Keratinocyte (primary cell): ENCODE measurements around the gene SCGB1D1. TPM values are rescaled to one million over a fixed set of nuclear protein-coding genes. Genes with fewer than 3 reads are reported as not detected.

ENCODE experiments used
- DNase-seq: peaks from one replicate; pipeline ENCODE4 v3.0.0-alpha.2; 2011; ENCODE audit warnings: low read depth, missing footprints, low spot score
- FAIRE-seq: peaks from 2 replicates; lab custom pipeline; 2011; peaks lifted over from hg19 to GRCh38; lab: Jason Lieb, UNC
- H2AFZ ChIP-seq: 2 replicates; pipeline ENCODE4 v1.6.0; 2012; ENCODE audit warnings: low read length, control low read depth, inconsistent platforms; ENCODE audit not compliant: control insufficient read depth
- H3K27ac ChIP-seq: 2 replicates; pipeline ENCODE4 v1.5.1; 2011; ENCODE audit warnings: low read length; ENCODE audit not compliant: control insufficient read depth, insufficient read depth
- H3K27me3 ChIP-seq: 3 replicates; pipeline ENCODE4 v1.6.0; 2011; ENCODE audit warnings: low read length; ENCODE audit not compliant: control insufficient read depth, insufficient read depth; ENCODE audit errors: extremely low read depth
- H3K36me3 ChIP-seq, 2 experiments: 2 replicates in 1 of 2; 3 replicates in 1 of 2; pipeline ENCODE4 v1.5.1; 2011; ENCODE audit warnings: low read length in 2 of 2, mild to moderate bottlenecking in 1 of 2; ENCODE audit not compliant: control insufficient read depth in 2 of 2, insufficient read depth in 2 of 2; ENCODE audit errors: extremely low read depth in 1 of 2
- H3K4me1 ChIP-seq: 3 replicates; pipeline ENCODE4 v1.5.1; 2011; ENCODE audit warnings: low read length; ENCODE audit not compliant: control insufficient read depth, insufficient read depth; ENCODE audit errors: extremely low read depth
- H3K4me2 ChIP-seq: 3 replicates; pipeline ENCODE4 v1.6.0; 2011; ENCODE audit warnings: low read depth, low read length; ENCODE audit not compliant: control insufficient read depth, insufficient read depth; ENCODE audit errors: extremely low read depth
- H3K4me3 ChIP-seq, 3 experiments: fragments of 200-600 bp in 1 of 3; sonication (generic) in 1 of 3; 2 replicates in 2 of 3; 3 replicates in 1 of 3; pipeline ENCODE4 v1.5.1; 2011 to 2016; ENCODE audit warnings: low read length in 3 of 3, mild to moderate bottlenecking in 3 of 3, control low read depth in 2 of 3, inconsistent platforms in 1 of 3, low read depth in 1 of 3, mixed read lengths in 1 of 3, mixed run types in 1 of 3, moderate library complexity in 1 of 3; ENCODE audit not compliant: control insufficient read depth in 2 of 3, insufficient read depth in 2 of 3; ENCODE audit errors: extremely low read depth in 1 of 3
- H3K79me2 ChIP-seq: 2 replicates; pipeline ENCODE4 v1.6.0; 2012; ENCODE audit warnings: low read length; ENCODE audit not compliant: control insufficient read depth, insufficient read depth
- H3K9ac ChIP-seq: 3 replicates; pipeline ENCODE4 v1.6.0; 2011; ENCODE audit warnings: low read length; ENCODE audit not compliant: control insufficient read depth, insufficient read depth; ENCODE audit errors: extremely low read depth
- H3K9me1 ChIP-seq: 3 replicates; pipeline ENCODE4 v1.6.0; 2011; ENCODE audit warnings: low read length; ENCODE audit not compliant: control insufficient read depth, insufficient read depth; ENCODE audit errors: extremely low read depth
- H3K9me3 ChIP-seq: 2 replicates; pipeline ENCODE4 v1.5.1; 2012; ENCODE audit warnings: low read depth, low read length; ENCODE audit not compliant: control insufficient read depth
- H4K20me1 ChIP-seq: 3 replicates; pipeline ENCODE4 v1.6.0; 2011; ENCODE audit warnings: low read length; ENCODE audit not compliant: control insufficient read depth, insufficient read depth; ENCODE audit errors: extremely low read depth
- EZH2 ChIP-seq: IDR thresholded peaks from one replicate; pipeline ENCODE4 v1.6.1; 2012; ENCODE audit warnings: inconsistent platforms, mild to moderate bottlenecking, low read length, moderate library complexity
- dilution Hi-C: fragments of 300-500 bp; cut with MboI; formaldehyde crosslinking; loops from one replicate; pipeline ENCODE4 v1.7.0; 2020; ENCODE audit warnings: low sequenced_read_pairs; ENCODE audit not compliant: extremely low pct_ligation_motif_present
- polyA plus RNA-seq, 5 experiments: library from polyadenylated mRNA; depleted of rRNA in 3 of 5; stranded (reverse) in 3 of 5; stranded (forward) in 1 of 5; unstranded in 1 of 5; fragments of >200 nt; gene quantifications; 1 replicate in 1 of 5; 2 replicates in 3 of 5; 3 replicates in 1 of 5; pipeline versions ENCODE4 v1.2.1 to v1.2.3, GENCODE V29; 2011 to 2012; ENCODE audit warnings: missing spikeins in 2 of 5, low read depth in 1 of 5, low replicate concordance in 1 of 5
- TF ChIP-seq, protein P1 (sequence below), 3 experiments: IDR thresholded peaks in 1 of 3; conservative IDR thresholded peaks in 1 of 3; optimal IDR thresholded peaks in 1 of 3; 2 replicates in 2 of 3; 3 replicates in 1 of 3; pipeline versions ENCODE3 to v1.5.1; 2011; ENCODE audit warnings: low read length in 3 of 3, mild to moderate bottlenecking in 3 of 3, moderate library complexity in 2 of 3, control low read depth in 1 of 3, inconsistent platforms in 1 of 3; ENCODE audit not compliant: insufficient read depth in 2 of 3; ENCODE audit errors: extremely low read depth in 1 of 3

Gene SCGB1D1
- polyA plus RNA-seq, 1 donor (not counting 4 experiments of a cell fraction or from before 2014, with no cell fraction given) = not detected

DNA sequence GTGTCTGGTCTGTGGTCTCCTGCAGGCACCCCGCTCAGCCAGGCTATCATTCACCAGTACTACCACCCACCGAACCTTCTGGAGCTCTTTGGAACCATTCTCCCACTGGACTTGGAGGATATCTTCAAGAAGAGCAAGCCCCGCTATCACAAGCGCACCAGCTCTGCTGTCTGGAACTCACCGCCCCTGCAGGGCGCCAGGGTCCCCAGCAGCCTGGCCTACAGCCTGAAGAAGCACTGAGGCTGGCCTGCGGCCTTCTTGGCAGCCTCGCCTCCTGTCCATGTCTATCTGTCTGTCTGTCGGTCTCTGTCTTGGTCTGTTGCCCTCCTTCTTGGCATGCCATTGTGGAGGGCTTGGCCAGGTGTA, 38.3 kb upstream of the SCGB1D1 start:
- H3K4me2 ChIP-seq = no peak overlapping the region
- H3K36me3 ChIP-seq = peaks cover 20 to 27% of the 10 kb centered on the region in 2 experiments
- dilution Hi-C loops = no loop called here
- H3K9ac ChIP-seq = no peak overlapping the region
- no peak for FAIRE-seq
- H3K9me3 ChIP-seq = no peaks in the 10 kb centered on the region
- H2AFZ ChIP-seq = no peak overlapping the region
- H3K27me3 ChIP-seq = no peaks in the 10 kb centered on the region
- H3K9me1 ChIP-seq = no peaks in the 10 kb centered on the region
- H3K79me2 ChIP-seq = no peaks in the 10 kb centered on the region
- H3K4me3 ChIP-seq = no peak overlapping the region
- TF ChIP-seq, protein P1, sequence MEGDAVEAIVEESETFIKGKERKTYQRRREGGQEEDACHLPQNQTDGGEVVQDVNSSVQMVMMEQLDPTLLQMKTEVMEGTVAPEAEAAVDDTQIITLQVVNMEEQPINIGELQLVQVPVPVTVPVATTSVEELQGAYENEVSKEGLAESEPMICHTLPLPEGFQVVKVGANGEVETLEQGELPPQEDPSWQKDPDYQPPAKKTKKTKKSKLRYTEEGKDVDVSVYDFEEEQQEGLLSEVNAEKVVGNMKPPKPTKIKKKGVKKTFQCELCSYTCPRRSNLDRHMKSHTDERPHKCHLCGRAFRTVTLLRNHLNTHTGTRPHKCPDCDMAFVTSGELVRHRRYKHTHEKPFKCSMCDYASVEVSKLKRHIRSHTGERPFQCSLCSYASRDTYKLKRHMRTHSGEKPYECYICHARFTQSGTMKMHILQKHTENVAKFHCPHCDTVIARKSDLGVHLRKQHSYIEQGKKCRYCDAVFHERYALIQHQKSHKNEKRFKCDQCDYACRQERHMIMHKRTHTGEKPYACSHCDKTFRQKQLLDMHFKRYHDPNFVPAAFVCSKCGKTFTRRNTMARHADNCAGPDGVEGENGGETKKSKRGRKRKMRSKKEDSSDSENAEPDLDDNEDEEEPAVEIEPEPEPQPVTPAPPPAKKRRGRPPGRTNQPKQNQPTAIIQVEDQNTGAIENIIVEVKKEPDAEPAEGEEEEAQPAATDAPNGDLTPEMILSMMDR (optimal IDR thresholded peaks at IDR 0.05 in 1 of 3, IDR thresholded peaks at IDR 0.05 in 1 of 3, conservative IDR thresholded peaks at IDR 0.05 in 1 of 3; ENCODE audit: extremely low read depth in 1 of 3, insufficient read depth in 2 of 3, low read length in 3 of 3) = no peak
- TF ChIP-seq EZH2 = no peak
- peaks cover 6% of the 10 kb centered on the region for H3K4me1 ChIP-seq
- no peak for DNase-seq
- no peaks in the 10 kb centered on the region for H4K20me1 ChIP-seq
- no peak overlapping the region for H3K27ac ChIP-seq

DNA sequence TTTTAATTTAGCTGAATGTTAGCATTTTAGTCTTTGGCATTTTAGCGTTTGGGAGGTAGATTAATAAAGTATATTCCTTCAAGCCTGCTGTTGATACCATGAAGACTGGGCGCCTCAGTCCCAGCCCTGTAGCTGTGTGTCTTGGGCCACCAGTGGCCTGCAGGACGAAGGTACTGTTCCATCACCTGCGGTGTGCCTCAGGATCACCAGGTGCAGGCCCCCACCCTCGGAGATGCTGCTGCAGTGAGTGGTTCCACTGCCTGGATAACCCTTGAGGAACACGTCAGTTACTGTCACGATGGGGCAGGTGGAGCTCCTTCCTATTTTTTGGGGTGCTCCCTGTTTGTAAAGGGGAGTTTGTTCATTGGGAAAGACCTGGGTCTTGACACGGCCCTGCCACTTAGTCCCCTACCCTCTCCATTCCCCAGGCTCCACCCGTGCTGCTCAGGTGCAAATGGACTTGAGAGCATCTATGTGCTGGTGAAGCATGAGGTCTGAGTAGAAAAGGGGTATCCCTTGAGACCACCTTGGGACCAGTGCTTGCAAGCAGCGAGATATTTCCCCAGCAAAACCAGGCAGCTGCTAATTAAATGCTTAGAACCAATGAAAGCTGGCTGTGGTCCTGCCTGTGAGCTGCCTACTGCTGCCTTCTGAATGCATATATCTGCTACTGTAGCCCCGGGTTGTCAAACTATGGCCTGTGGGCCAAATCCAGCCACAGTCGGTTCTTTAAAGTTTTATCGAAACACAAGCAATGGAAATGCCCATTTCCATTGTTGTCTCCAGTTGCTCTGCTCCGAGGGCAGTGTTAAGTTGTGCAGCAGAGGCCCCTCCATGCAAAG, 37.5 kb upstream of the SCGB1D1 start:
- TF ChIP-seq EZH2 = no peak
- TF ChIP-seq, protein P1 (optimal IDR thresholded peaks at IDR 0.05 in 1 of 3, IDR thresholded peaks at IDR 0.05 in 1 of 3, conservative IDR thresholded peaks at IDR 0.05 in 1 of 3; ENCODE audit: extremely low read depth in 1 of 3, insufficient read depth in 2 of 3, low read length in 3 of 3) = no peak
- Histone ChIP-seq H3K9ac (no peak overlapping the region), H3K79me2 (no peaks in the 10 kb centered on the region), H2AFZ (no peak overlapping the region), H3K27ac (no peak overlapping the region), H3K4me3 (no peak overlapping the region), H3K36me3 (peaks cover 18 to 22% of the 10 kb centered on the region in 2 experiments), H3K9me1 (no peaks in the 10 kb centered on the region), H3K27me3 (no peaks in the 10 kb centered on the region), H3K9me3 (no peaks in the 10 kb centered on the region), H4K20me1 (no peaks in the 10 kb centered on the region), H3K4me2 (no peak overlapping the region), H3K4me1 (peaks cover 6% of the 10 kb centered on the region)
- dilution Hi-C loops = no loop called here
- no peak for FAIRE-seq
- DNase-seq = no peak
